Caki2 (cell line): ENCODE measurements around the gene RTKN. TPM values are rescaled to one million over a fixed set of nuclear protein-coding genes. Genes with fewer than 3 reads are reported as not detected.

Source experiments
- DNase-seq: peaks from one replicate; pipeline ENCODE4 v3.0.0-alpha.2; 2015; ENCODE audit warnings: low read depth
- in situ Hi-C: cut with HindIII; loops from 2 replicates; pipeline ENCODE4 v1.10.0; 2016; ENCODE audit warnings: low sequenced_read_pairs, low pct_unique_long_range_greater_than_20kb, mixed read lengths
- total RNA-seq: library from RNA; depleted of rRNA; stranded (reverse); fragments of >200 nt; shearing (Covaris generic); gene quantifications from 2 replicates; pipeline ENCODE4 v1.2.3, GENCODE V29; 2014; ENCODE audit warnings: low replicate concordance

The RTKN gene
- total RNA-seq, 1 experiment from 2014 or later: 71.1 TPM

- DNase-seq: no peak
- in situ Hi-C loops: no loop called here
These were observed 507 bp downstream of the RTKN start for GRCh38 chr2:74441170-74441689.

- DNase-seq: peak; percentile 89
- in situ Hi-C loops: no loop called here
These were observed 1.2 kb downstream of the RTKN start for GRCh38 chr2:74440378-74441169.

DNA sequence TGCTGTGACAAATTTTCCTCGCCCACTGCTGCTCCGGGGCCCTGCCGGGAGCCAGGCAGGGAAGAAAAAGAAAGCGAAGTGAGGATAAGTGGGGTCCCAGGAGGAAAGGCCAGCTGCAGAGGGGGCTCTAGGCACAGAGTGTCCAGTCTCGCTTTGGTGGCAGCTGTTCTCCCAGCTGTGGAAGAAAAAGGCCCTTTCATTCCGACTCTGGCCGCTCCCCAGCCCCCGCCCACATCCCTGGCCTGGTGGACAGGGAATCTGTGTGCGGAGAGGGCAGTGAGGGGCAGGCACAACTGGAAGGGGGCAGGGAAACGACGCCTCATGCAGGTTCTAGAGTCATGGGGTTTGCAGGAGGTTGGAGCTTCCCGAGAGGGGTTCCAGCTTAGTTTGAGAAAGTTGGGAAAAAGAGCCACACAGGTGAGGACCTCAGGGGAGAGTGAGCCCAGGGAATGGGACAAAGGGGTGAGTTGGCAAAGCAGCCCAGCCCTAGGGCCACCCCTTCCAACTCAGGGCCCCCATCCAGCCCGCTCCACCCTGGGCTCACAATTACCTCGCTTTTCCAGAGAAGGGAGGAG, 1.8 kb downstream of the RTKN start:
- DNase-seq: no peak
- in situ Hi-C loops: no loop called here

DNA sequence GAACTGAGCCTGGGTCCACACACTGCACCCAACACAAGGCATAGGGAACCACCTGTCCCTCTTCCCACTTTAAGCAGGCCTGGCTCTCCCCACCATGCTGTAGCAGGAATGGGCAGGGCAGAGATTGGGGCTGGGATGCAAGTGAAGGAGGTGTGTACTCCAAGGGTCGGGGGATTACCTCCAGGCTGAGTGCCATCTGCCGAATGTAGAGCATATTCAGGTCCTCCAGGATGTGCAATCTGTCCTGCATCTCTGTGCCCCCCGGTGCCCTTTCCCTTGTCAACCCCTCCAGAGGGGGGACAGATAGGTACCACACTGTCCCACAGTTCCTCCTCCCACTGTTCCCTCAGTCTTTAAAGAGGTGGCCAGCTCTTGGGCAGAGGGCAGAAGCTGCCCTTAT, 2.4 kb downstream of the RTKN start:
- in situ Hi-C loops: no loop called here
- DNase-seq: no peak

GRCh38 chr2:74438248-74438647, 3.5 kb downstream of the RTKN start:
- DNase-seq: no peak

DNA sequence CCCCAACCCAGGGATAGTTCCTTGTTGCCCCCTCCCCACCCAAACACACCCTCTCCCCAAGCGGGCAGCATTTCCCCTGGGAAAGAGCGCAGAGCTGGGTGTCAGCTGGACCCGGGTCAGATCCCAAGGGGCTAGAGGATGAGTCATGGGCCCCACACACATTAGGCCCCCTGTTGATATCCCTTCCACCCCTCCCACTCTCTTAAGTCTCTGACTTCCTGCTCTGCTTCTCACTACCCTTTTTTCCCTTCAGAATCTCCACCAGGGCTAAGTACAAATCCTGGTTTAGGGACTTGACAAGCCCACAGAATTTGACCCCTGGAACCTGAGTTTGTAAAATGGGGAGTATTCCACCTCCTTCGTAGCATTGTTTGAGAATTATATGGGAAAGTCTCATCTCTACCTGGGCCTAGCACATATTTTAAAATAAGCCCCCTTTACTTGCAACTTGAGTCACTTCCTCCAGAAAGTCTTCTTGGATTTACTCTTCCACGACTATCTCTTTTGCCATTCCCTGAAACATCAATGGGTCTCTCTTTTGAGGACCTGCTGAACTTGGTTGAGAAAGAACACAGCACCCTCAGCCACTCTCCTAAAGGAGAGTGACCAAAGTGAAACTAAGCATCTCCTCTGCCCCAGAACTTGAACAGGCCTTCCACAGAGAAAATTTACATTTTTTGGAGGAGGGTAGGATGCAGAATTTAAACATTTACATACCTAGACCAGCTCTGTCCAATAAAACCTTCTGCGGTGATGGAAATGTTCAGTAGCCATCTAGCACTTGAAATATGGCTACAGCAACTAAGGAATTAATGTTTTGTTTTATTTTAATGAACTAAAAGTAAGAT, 4.7 kb downstream of the RTKN start:
- no peak for DNase-seq
- in situ Hi-C loops: no loop called here

More at GRCh38 chr2:74438248-74438647, 3.5 kb downstream of the RTKN start:
- in situ Hi-C loops: no loop called here

- in situ Hi-C loops: no loop called here
- DNase-seq: no peak
These were observed 5.5 kb downstream of the RTKN start for GRCh38 chr2:74436111-74436805.

GRCh38 chr2:74430502-74430901, 11.2 kb downstream of the RTKN start:
- DNase-seq: no peak
- in situ Hi-C loops: no loop called here

DNA sequence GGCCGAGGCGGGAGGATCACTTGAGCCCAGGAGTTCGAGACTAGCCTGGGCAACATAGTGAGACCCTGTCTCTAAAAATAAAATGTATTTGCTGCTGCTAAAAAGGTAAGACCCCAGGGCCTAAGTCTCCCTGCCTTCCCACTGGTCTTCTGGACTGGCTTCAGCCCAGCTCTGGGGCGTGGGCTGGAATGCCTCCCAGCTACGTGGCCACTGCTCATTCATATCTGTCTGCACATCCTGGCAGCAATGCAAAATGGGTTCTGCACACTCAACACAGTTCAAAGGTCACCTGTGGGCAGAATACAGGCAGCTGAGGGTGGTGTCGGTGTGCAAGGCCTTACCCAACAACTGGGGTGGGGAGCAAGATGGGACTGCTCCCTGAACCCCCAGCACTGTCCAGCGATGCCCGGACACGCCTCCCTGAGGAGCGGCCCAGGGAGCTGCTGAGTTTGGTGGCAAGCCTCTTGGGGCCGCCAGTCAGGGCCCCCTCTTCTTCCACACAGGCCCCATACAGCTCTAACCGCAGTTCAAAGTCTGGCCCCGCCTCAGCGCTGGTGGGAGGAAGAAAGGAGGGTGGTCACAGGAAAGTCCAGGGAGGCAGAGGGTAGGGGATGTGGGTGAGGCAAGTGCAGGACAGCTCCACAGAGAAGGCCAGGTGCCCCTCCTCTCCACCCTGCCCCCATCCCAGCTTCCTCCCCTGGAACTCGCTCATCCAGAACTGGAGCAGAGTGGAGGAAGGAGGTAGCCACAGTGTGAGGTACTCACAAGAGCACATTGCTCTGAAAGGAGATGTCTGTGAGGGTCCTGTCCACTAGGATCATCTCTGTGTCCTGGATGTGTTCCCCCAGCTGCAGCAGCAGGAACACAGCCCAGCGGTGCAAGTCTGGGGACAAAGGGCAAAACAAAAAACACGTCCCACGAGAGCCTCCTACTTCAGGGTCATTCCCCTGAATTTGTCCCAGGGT, 12.0 kb downstream of the RTKN start:
- DNase-seq: no peak
- in situ Hi-C loops: no loop called here

GRCh38 chr2:74428675-74429074, 13.1 kb downstream of the RTKN start:
- no peak for DNase-seq
- in situ Hi-C loops: no loop called here

DNA sequence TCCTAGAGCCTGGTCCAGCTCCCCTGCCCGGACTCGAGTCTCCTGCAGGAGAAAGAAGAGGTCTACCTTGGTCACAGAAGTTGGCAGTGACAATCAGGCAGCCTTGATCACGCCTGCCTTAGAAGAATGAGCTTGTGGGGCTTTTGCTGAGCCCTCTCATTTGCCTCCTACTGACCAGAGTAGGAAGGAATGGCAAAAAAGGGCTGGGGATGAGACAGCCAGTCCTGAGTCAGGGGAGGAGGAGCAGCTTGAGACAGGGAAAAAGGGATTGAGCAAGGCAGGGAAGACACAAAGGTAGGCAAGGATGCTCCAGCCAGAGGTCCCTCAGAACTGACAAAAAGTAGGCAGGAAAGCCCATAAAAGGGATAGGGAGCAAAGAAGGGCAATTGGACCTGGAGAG, 14.2 kb downstream of the RTKN start:
- no peak for DNase-seq
- in situ Hi-C loops: no loop called here

GRCh38 chr2:74426181-74426758, 15.5 kb downstream of the RTKN start:
- no peak for DNase-seq
- in situ Hi-C loops: no loop called here

- in situ Hi-C loops: no loop called here
- DNase-seq: peak; percentile 59
These were observed 16.2 kb downstream of the RTKN start for GRCh38 chr2:74425523-74425922.

DNA sequence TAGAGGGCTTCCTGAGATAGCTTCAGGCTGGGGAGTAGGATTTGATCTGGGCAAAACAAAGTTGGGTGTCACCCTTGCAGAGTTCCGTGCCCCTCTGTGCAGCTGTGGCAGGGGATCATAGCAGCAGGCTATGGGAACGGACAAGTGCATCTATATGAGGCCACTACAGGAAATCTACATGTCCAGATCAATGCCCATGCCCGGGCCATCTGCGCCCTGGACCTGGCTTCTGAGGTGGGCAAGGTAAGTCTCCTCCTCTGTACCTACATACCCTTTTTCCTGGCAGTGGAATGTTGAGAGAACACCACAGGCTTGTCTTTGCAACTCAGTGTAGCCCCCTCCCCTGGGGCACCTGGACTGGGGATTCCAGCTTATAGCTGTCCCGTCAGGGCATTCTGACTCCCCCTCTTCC, 16.7 kb downstream of the RTKN start:
- in situ Hi-C loops: no loop called here

DNA sequence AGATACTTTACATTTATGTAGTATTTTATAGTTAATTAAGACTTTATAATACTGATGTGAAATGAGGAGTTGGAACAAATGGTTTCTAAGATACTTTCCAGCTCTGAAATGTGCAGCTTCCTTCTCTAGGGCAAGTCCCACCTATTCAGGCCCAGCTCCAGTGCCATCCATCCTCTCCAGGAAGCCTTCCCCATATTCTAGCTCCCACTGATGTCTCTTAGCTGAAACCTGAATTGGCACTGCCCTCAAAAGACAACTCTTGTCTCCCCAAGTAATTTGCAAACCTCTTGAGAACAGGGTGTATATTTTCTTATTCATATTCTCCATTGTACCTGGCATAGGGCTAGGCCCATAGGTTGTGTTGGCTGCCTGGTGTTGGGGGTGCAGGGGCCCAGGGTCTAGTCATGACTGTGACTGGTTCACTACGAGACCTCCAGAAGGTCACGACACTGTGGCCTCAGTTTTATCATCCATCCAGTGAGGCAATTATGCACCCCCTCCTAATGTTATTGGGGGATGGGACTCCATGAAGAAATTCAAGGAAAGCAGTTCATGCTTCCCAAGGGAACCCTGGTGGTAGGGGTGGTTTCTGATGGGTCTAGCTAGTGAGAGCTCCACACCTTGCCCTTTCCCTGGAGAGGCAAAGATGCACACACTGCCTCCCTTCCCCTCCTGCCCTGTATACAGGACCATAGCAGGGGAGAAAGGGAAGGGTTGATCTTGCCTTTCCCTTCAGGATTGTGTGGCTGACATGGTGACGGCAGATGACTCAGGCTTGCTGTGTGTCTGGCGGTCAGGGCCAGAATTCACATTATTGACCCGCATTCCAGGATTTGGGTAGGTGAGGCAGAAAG, 17.4 kb downstream of the RTKN start:
- DNase-seq: no peak
- in situ Hi-C loops: no loop called here

More for the DNA sequence above, 16.7 kb downstream of the RTKN start:
- no peak for DNase-seq
